Stimulated activated CD4-positive, alpha-beta T cell treated with anti-CD3 and anti-CD28 coated beads, Interleukin-1b, Interleukin-23, amount 100 ng/mL, for 48 hours (primary cell): ENCODE data around the gene JAKMIP3.

ENCODE experiments used
- DNase-seq: peaks from one replicate; pipeline ENCODE4 v3.0.0-alpha.2; 2020

JAKMIP3 gene

GRCh38 chr10:132100091-132100481 lies 34.3 kb downstream of the JAKMIP3 start:
- DNase-seq, result no peak

GRCh38 chr10:132100556-132101349 lies 35.0 kb downstream of the JAKMIP3 start:
- no peak for DNase-seq

- no peak for DNase-seq
Measured at GRCh38 chr10:132101529-132101928, 35.8 kb downstream of the JAKMIP3 start.

- no peak for DNase-seq
Measured at GRCh38 chr10:132102071-132102716, 36.4 kb downstream of the JAKMIP3 start.

GRCh38 chr10:132102717-132103110 lies 37.0 kb downstream of the JAKMIP3 start:
- DNase-seq, result no peak

- DNase-seq, result no peak
Measured at GRCh38 chr10:132103116-132103910, 37.6 kb downstream of the JAKMIP3 start.

- DNase-seq, result no peak
Measured at GRCh38 chr10:132104062-132104461, 38.3 kb downstream of the JAKMIP3 start.

GRCh38 chr10:132104471-132105301 lies 38.9 kb downstream of the JAKMIP3 start:
- no peak for DNase-seq

GRCh38 chr10:132105302-132105995 lies 39.7 kb downstream of the JAKMIP3 start:
- no peak for DNase-seq

GRCh38 chr10:132106431-132106830 lies 40.7 kb downstream of the JAKMIP3 start:
- DNase-seq, result no peak

GRCh38 chr10:132107186-132107948 lies 41.6 kb downstream of the JAKMIP3 start:
- DNase-seq, result no peak

- DNase-seq, result no peak
Measured at GRCh38 chr10:132107949-132108877, 42.5 kb downstream of the JAKMIP3 start.

GRCh38 chr10:132109341-132110110 lies 43.8 kb downstream of the JAKMIP3 start:
- DNase-seq, result no peak

GRCh38 chr10:132110111-132110521 lies 44.4 kb downstream of the JAKMIP3 start:
- DNase-seq, result no peak

GRCh38 chr10:132110713-132111112 lies 45.0 kb downstream of the JAKMIP3 start:
- no peak for DNase-seq

- DNase-seq, result no peak
Measured at GRCh38 chr10:132111121-132111731, 45.5 kb downstream of the JAKMIP3 start.

- no peak for DNase-seq
Measured at GRCh38 chr10:132111871-132112341, 46.2 kb downstream of the JAKMIP3 start.

GRCh38 chr10:132112611-132113010 lies 46.9 kb downstream of the JAKMIP3 start:
- no peak for DNase-seq

GRCh38 chr10:132113206-132113605 lies 47.5 kb downstream of the JAKMIP3 start:
- DNase-seq, result no peak
